GM12873 (cell line): ENCODE results near the gene KRT4.

Source experiments
- TF ChIP-seq, protein P1 (sequence below): IDR thresholded peaks from 2 replicates; pipeline ENCODE4 v1.5.1; 2012; ENCODE audit warnings: low read depth, mild to moderate bottlenecking, moderate library complexity, low read length, control low read depth; ENCODE audit not compliant: insufficient read depth; ENCODE audit errors: missing control alignments

KRT4 gene

DNA sequence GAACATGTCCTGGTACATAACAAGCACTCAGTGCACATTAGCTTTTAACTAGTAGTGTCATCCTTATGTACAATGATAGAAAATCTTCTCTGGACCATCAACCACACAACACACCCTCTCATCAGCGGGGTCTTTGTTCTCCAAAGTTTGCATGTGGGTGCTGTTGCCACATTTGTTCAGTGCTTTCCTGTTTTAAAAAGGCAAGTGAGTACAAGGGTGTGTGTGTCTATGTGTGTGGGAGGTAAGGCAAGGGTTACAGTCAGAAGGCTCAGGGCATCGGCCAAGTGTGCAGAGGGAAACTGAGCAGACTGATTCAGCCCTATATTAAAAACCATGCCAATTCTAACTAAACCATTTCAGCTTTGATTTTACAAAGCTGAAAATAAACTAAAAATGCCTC, 54.7 kb downstream of the KRT4 start:
- TF ChIP-seq, protein P1, sequence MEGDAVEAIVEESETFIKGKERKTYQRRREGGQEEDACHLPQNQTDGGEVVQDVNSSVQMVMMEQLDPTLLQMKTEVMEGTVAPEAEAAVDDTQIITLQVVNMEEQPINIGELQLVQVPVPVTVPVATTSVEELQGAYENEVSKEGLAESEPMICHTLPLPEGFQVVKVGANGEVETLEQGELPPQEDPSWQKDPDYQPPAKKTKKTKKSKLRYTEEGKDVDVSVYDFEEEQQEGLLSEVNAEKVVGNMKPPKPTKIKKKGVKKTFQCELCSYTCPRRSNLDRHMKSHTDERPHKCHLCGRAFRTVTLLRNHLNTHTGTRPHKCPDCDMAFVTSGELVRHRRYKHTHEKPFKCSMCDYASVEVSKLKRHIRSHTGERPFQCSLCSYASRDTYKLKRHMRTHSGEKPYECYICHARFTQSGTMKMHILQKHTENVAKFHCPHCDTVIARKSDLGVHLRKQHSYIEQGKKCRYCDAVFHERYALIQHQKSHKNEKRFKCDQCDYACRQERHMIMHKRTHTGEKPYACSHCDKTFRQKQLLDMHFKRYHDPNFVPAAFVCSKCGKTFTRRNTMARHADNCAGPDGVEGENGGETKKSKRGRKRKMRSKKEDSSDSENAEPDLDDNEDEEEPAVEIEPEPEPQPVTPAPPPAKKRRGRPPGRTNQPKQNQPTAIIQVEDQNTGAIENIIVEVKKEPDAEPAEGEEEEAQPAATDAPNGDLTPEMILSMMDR = no peak

DNA sequence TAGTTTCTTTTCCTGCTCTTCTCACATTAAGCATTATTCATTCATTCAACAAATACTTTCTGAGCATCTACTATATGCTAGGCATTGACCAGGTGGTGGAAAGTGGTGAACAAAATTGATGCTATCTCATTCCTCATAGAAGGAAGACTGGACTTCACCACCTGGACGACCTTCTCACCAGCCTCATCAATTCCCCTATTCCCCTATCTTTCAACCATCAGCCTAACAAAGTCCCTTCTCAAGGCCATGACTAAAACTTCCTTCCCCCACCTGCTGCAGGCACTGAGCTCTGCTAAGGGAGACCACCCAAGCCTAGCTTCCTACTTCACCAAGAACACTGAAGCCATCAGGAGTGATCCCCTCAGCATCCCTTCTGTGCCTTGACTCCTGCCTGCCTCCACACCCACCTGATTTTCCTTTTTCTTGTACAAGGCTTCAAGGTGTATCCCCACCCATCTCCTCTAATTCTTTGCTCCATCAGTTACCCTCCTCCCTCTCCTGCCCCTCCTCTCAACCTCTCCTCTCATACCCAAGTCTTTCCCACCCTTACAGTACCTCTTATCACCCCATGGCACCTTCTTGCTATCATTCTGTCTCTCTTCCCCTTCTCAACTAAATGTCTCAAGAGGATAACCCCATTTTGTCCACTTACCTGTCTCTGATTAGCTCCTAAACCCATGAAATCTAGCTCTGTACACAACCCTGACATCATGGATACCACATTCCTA, 56.3 kb downstream of the KRT4 start:
- TF ChIP-seq, protein P1 = no peak
